Liver (tissue), 9 donors: ENCODE results near the gene EDEM2. TPM values are rescaled to one million over a fixed set of nuclear protein-coding genes. Genes with fewer than 3 reads are reported as not detected.

Source experiments
- DNase-seq: peaks from one replicate; pipeline ENCODE4 v3.0.0-alpha.2; 2017; ENCODE audit warnings: low spot score
- H3K27ac ChIP-seq, 2 donors: one replicate each; pipeline ENCODE4 v1.7.0; 2013; ENCODE audit warnings: inconsistent platforms in 2 of 2, low read length in 2 of 2, control low read depth in 1 of 2, low read depth in 1 of 2, mild to moderate bottlenecking in 1 of 2
- H3K27me3 ChIP-seq, 4 donors: one replicate each; pipeline versions ENCODE4 v1.6.1 to v1.7.0; 2013; ENCODE audit warnings: low read length in 3 of 4, inconsistent platforms in 1 of 4, mild to moderate bottlenecking in 1 of 4, moderate library complexity in 1 of 4; ENCODE audit not compliant: control insufficient read depth in 4 of 4, insufficient read depth in 4 of 4
- H3K36me3 ChIP-seq, 4 donors: one replicate each; pipeline versions ENCODE4 v1.6.1 to v1.7.0; 2013; ENCODE audit warnings: low read length in 3 of 4, mild to moderate bottlenecking in 3 of 4, low read depth in 1 of 4, moderate library complexity in 1 of 4; ENCODE audit not compliant: control insufficient read depth in 4 of 4, insufficient read depth in 3 of 4
- H3K4me1 ChIP-seq, 4 donors: one replicate each; pipeline versions ENCODE4 v1.6.1 to v1.7.0; 2013; ENCODE audit warnings: low read length in 3 of 4, mild to moderate bottlenecking in 3 of 4, moderate library complexity in 1 of 4; ENCODE audit not compliant: control insufficient read depth in 4 of 4, insufficient read depth in 4 of 4
- H3K4me3 ChIP-seq, 3 donors: one replicate each; pipeline versions ENCODE4 v1.6.1 to v1.7.0; 2013; ENCODE audit warnings: low read length in 3 of 3, control low read depth in 1 of 3, low read depth in 1 of 3, mild to moderate bottlenecking in 1 of 3
- H3K9ac ChIP-seq, 2 donors: one replicate each; pipeline ENCODE4 v1.7.0; 2013; ENCODE audit warnings: low read length in 2 of 2, mild to moderate bottlenecking in 2 of 2, moderate library complexity in 2 of 2, control low read depth in 1 of 2, low read depth in 1 of 2
- H3K9me3 ChIP-seq, 4 donors: one replicate each; pipeline versions ENCODE4 v1.6.1 to v1.7.0; 2013; ENCODE audit warnings: low read length in 3 of 4; ENCODE audit not compliant: control insufficient read depth in 4 of 4
- ATF3 ChIP-seq: IDR thresholded peaks from 2 replicates; pipeline ENCODE4 v1.6.1; 2016; ENCODE audit warnings: antibody characterized with exemption
- EGR1 ChIP-seq, 2 donors: IDR thresholded peaks; 2 replicates each; pipeline ENCODE4 v1.6.1; 2016 to 2018; ENCODE audit warnings: antibody characterized with exemption in 2 of 2, low read depth in 2 of 2
- FOXA1 ChIP-seq: IDR thresholded peaks from 2 replicates; pipeline ENCODE4 v1.6.1; 2016; ENCODE audit warnings: antibody characterized with exemption
- FOXA2 ChIP-seq: IDR thresholded peaks from 2 replicates; pipeline ENCODE4 v1.6.1; 2016; ENCODE audit warnings: antibody characterized with exemption
- GABPA ChIP-seq, 2 donors: IDR thresholded peaks in 1 of 2; conservative IDR thresholded peaks in 1 of 2; 2 replicates each; pipeline ENCODE4 v1.6.1; 2016; ENCODE audit warnings: antibody characterized with exemption in 2 of 2, mild to moderate bottlenecking in 1 of 2, moderate library complexity in 1 of 2
- HNF4A ChIP-seq, 2 donors: conservative IDR thresholded peaks; 2 replicates each; pipeline ENCODE4 v1.6.1; 2016; ENCODE audit warnings: antibody characterized with exemption in 2 of 2, mild to moderate bottlenecking in 2 of 2
- MAX ChIP-seq: IDR thresholded peaks from 2 replicates; pipeline ENCODE4 v1.6.1; 2016; ENCODE audit warnings: antibody characterized with exemption
- NR2F2 ChIP-seq: IDR thresholded peaks from 2 replicates; pipeline ENCODE4 v1.6.1; 2016; ENCODE audit warnings: antibody characterized with exemption
- RAD21 ChIP-seq, 2 donors: IDR thresholded peaks; 2 replicates each; pipeline ENCODE4 v1.6.1; 2016; ENCODE audit warnings: antibody characterized with exemption in 2 of 2, mild to moderate bottlenecking in 2 of 2
- RXRA ChIP-seq, 2 donors: IDR thresholded peaks; 2 replicates each; pipeline ENCODE4 v1.6.1; 2017 to 2018; ENCODE audit warnings: antibody characterized with exemption in 2 of 2, mild to moderate bottlenecking in 1 of 2
- SP1 ChIP-seq: IDR thresholded peaks from 2 replicates; pipeline ENCODE4 v1.6.1; 2018; ENCODE audit warnings: antibody characterized with exemption, mild to moderate bottlenecking
- TAF1 ChIP-seq: conservative IDR thresholded peaks from 2 replicates; pipeline ENCODE4 v1.6.1; 2016; ENCODE audit warnings: antibody characterized with exemption, mild to moderate bottlenecking
- YY1 ChIP-seq: IDR thresholded peaks from 2 replicates; pipeline ENCODE4 v1.6.1; 2016; ENCODE audit warnings: antibody characterized with exemption, mild to moderate bottlenecking
- ZBTB33 ChIP-seq: IDR thresholded peaks from 2 replicates; pipeline ENCODE4 v1.6.1; 2016; ENCODE audit warnings: antibody characterized with exemption
- WGBS: extraction: QIAGEN DNeasy Blood & Tissue Kit; methylation state at CpG from one replicate; pipeline ENCODE4 v1.1.7; 2013; 5-methylcytosine and 5-hydroxymethylcytosine counted together
- polyA plus RNA-seq, 2 donors: library from polyadenylated mRNA; stranded (reverse) in 1 of 2; unstranded in 1 of 2; fragments of 200-250 nt in 1 of 2; fragments of >200 nt in 1 of 2; fragmentation: Nextera tagmentation in 1 of 2; extraction: Ambion mirVana in 1 of 2; gene quantifications; one replicate each; pipeline versions ENCODE4 v1.2.1 to v1.2.3, GENCODE V29; 2013 to 2015
- total RNA-seq, 2 donors: library from RNA; depleted of rRNA; stranded (reverse); fragments of >200 nt; gene quantifications; one replicate each; pipeline ENCODE4 v1.2.3, GENCODE V29; 2014
- donor health status: healthy.
- donor health status: healthy.
- donor health status: healthy.
- donor health status: healthy.
- donor health status: healthy.

Gene EDEM2
- total and polyA plus RNA-seq, 4 donors: 15.5 to 32.5 (median 22.2) TPM

- Histone ChIP-seq H3K4me3 (peak overlapping the region; percentile 82 to 94 (median 93)), H3K9me3 (no peaks in the 10 kb centered on the region), H3K4me1 (peaks cover 6 to 22% (median 15%) of the 10 kb centered on the region in 4 donors), H3K27ac (peak overlapping the region; percentile 48 to 89), H3K36me3 (peaks cover 0 to 3% (median 0%) of the 10 kb centered on the region in 4 donors), H3K9ac (peak overlapping the region; percentile 94 to 96), H3K27me3 (no peaks in the 10 kb centered on the region)
- DNase-seq: no peak
- TF ChIP-seq FOXA1 (no peak), NR2F2 (no peak), SP1 (no peak), RAD21 (IDR thresholded peaks at IDR 0.05) (no peak), GABPA (IDR thresholded peaks at IDR 0.05 in 1 of 2, conservative IDR thresholded peaks at IDR 0.05 in 1 of 2) (no peak), RXRA (IDR thresholded peaks at IDR 0.05) (no peak), EGR1 (IDR thresholded peaks at IDR 0.05; ENCODE audit: low read depth in 2 of 2) (no peak)
- WGBS: under 1% methylated on average over 28 of the region's 28 CpGs
Measured at GRCh38 chr20:35091816-35092523, 55.2 kb downstream of the EDEM2 start.

GRCh38 chr20:35088231-35089145 is 58.6 kb downstream of the EDEM2 start:
- Histone ChIP-seq H3K27ac (no peak overlapping the region), H3K27me3 (no peaks in the 10 kb centered on the region), H3K36me3 (peaks cover 0 to 3% (median 0%) of the 10 kb centered on the region in 4 donors), H3K9ac (no peak overlapping the region), H3K9me3 (no peaks in the 10 kb centered on the region), H3K4me1 (peaks cover 6 to 18% (median 15%) of the 10 kb centered on the region in 4 donors), H3K4me3 (no peak overlapping the region)
- no peak for TF ChIP-seq FOXA1
- no peak for TF ChIP-seq RXRA (IDR thresholded peaks at IDR 0.05)
- no peak for TF ChIP-seq SP1
- no peak for TF ChIP-seq NR2F2
- no peak for TF ChIP-seq HNF4A (conservative IDR thresholded peaks at IDR 0.05)
- no peak for TF ChIP-seq ZBTB33
- no peak for TF ChIP-seq YY1
- 95% methylated on average over 2 of the region's 2 CpGs for WGBS
- DNase-seq: no peak

- Histone ChIP-seq H3K4me1 (peaks cover 6 to 13% (median 12%) of the 10 kb centered on the region in 4 donors), H3K4me3 (no peak overlapping the region), H3K9me3 (no peaks in the 10 kb centered on the region), H3K36me3 (peaks cover 0 to 3% (median 0%) of the 10 kb centered on the region in 4 donors), H3K27ac (no peak overlapping the region), H3K27me3 (no peaks in the 10 kb centered on the region), H3K9ac (no peak overlapping the region)
- DNase-seq: no peak
- TF ChIP-seq ZBTB33 (no peak), YY1 (no peak), ATF3 (no peak), TAF1 (no peak), MAX (no peak), RXRA (IDR thresholded peaks at IDR 0.05) (no peak), GABPA (IDR thresholded peaks at IDR 0.05 in 1 of 2, conservative IDR thresholded peaks at IDR 0.05 in 1 of 2) (no peak), RAD21 (IDR thresholded peaks at IDR 0.05) (no peak), EGR1 (IDR thresholded peaks at IDR 0.05; ENCODE audit: low read depth in 2 of 2) (no peak), SP1 (no peak), FOXA2 (no peak), HNF4A (conservative IDR thresholded peaks at IDR 0.05) (no peak)
- 81% methylated on average over 5 of the region's 5 CpGs for WGBS
Measured at GRCh38 chr20:35087791-35088190, 59.3 kb downstream of the EDEM2 start.
